HG02885 (cell line): ENCODE measurements around the gene TNRC6B.
"Not testable (repeated sequence)": the region's sequence is repeated elsewhere in the genome, so short reads cannot be mapped to it uniquely, and the experiment has no call there.

Experiments
- ATAC-seq: cut with Tn5 transposase; IDR thresholded peaks from one replicate; pipeline ENCODE4 v1.9.1; 2021; ENCODE audit warnings: mild to moderate bottlenecking; ENCODE audit not compliant: unreplicated experiment, poor library complexity

Gene TNRC6B

DNA sequence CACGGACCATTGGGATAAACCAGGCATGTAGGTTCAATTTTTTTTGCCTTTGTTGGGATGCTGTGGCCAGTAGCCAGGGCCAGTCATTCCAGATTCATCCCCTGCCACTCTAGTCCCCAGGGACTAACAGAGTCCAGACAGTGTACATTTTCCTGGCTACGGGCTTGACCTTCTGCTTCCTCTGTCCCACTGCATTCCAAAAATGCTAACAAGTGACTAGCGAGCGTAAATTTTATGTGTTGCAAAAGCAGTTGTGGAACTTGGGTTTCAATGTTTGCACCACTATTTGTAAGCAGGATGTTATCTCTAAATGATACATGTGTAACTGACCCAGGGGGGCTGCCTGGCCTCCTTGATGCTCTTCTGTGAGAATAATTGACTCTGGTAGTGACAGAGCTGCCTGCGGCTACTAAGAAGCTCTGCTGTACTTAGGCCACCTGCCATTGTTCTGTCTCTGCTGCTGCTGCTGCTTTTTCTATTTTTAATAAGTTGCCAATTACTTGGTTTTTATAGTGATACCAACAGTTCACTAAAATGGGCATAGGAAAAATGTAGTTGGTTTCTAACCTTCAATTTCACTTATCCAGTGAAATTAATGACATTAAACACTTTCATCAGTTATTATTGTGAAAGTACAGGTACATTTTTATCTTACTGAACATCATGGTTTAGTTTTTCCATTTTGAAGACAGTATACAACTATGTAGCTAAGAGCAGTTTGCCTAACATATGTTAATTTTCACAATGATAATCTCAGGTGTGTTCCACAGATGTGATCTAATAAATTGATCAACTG lies 26.8 kb downstream of the TNRC6B start:
- no peak for ATAC-seq

DNA sequence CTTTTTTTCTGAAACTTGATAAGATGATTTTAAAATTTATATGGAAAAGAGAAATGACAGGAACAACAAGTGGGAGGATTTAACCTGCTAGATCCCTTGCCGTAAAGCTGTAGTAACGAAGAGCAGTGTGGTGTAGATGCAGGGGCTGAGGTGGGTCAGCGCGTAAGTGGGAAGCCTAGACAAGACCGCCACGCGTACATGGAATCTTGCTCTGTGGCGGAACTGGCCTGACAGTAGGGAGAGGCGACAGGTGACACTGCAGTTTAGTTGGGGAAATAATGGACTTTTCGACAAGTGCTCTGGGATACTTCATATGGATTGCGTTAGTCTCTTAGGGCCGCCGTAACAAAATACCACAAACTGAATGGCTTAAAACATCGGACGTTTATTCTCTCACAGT lies 28.8 kb downstream of the TNRC6B start:
- ATAC-seq, result no peak

DNA sequence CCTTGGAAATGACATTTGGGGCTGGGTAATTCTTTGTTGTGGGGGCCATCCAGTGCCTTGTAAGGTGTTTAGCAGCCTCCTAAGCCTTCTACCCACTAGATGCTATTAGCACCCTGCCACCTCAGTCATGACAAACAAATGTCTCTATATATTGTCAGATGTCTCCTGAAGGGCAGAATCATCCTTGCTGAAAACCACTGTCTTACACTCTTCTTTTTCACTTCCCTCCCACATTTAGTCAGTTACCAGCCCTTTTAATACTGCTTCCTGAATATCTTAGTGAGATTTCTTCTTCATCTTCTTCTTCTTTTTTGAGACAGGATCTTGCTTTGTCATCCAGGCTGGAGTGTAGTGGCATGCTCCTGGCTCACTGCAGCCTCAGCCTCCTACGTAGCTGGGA lies 33.1 kb downstream of the TNRC6B start:
- ATAC-seq, result peak; percentile 55

DNA sequence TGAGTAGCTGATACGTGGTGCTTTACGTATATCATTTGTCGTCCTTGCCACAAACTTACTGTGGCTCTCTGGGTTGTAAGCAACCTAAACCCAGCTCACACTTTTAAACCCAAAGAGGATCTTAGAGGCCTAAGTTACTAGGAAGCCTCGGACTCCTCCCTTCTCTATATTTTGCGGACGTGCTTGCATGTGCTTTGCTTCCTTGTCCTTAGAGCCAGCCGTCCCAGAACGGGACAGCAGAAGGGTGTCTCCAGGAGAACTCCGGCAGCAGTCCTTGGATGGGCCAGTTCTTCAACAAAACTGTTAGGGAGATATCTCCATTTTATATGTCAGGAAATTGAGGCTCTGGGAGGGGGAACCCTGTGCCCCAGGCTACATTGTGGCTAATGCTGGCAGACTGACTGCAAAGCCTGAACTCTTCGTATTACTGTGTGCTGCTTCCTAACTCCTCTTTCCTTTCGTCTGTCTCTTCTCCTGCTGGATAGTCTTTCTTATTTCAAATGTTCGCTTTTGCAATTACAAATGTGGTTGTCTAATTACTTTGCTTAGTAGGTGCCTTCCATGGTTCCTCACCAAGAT lies 33.8 kb downstream of the TNRC6B start:
- no peak for ATAC-seq

DNA sequence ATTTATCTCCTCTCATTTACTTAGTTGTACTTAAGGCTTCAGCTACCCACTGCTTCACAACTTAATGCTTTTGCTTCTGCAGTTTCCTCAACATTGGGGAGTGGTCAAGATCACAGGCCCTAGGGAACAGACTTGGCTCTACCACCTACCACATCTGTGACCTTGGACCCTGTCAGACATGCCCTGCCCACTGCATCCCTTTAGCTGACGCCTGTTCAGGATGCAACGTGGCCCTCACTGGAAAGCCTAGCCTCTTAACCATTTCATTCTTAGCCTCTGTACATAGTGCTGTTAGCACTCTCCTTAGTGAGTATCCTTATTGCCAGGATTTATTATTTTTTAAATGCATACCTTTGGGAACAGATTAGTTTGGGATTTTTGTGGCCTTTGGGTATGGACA lies 34.4 kb downstream of the TNRC6B start:
- ATAC-seq, result no peak

DNA sequence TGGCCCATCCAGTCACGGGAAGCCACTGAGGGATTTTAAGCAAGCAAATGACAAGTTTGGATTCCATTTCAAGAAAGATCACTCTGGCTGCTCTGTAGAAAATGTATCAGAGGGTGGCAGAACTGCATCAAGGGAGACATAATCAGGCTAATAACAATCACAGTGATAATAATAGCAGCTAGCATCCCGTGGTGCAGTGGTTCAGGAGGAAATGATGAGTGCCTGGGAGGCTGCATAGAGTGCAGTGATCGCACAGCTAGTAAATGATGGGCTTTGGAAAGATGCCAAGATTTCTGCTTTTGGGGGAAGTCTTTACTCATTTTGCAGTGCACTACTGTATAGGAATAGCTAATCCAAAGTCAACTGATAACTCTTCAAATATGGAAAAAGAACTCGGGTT lies 35.8 kb downstream of the TNRC6B start:
- ATAC-seq, result no peak

DNA sequence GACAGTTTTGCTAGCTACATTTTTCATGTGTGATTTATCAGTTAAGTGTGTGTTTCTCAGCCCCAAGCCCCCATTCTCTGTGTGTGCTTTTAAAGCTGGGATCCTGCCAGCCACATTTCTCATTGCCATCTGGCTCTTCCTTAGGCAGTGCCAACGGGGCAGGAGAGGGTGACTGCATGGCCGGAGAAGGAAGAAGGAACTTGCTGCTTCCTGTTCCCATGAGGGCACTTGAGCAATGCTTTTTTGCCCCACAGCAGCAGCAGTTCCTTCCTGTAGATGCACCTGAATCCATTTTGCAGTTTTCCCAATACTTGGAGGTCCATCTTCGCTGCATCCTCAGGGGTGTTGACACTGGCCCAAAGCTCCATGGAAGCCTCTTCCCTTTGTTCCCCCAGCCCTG lies 37.5 kb downstream of the TNRC6B start:
- no peak for ATAC-seq

DNA sequence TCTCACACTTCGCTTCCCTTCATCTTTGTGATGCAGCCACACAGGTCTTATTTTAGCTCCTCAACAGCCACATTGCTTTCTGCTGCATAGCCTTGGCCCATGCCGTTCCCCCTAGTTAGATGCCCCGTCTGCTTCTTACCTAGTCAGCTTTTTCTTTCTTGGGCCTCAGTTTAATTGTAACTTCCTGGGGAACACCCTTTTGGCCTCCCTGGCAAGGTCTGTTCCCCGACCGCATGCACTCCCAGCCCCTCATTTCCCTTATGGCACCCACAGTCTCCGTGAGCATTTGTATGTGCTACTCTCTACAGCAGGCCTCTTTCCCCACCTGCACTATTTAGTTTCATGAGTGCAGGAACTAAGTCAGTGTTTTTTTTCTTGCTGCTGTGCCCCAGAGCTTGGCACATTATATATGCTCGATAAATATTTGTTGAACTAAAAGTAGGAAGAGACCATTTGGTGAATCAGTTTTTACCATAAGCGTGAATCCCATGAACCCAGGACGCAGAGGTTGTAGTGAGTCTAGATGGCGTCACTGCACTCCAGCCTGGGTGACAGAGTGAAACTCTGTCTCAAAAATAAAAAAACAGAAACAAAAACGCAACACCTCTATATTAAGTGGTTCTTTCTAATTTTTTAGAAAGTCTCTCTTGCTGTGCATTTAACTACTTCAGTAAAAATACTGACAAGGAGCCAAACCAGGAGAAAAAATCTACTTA lies 38.5 kb downstream of the TNRC6B start:
- ATAC-seq, result peak; percentile 44

DNA sequence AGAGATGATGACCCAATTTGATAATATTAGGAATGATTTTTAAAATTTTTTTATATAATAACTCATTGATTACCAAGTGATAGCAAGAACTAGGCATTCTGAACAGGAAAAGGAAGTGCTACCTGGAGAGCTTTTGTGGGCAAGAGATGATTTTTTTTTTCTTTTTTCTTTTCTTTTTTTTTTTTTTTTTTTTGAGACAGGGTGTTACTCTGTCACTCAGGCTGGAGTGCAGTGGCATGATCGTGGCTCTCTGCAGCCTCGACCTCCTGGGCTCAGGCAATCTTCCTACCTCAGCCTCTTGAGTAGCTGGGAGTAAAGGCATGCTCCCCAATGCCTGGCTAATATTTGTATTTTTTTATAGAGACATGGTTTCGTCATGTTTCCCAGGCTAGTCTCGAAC lies 40.4 kb downstream of the TNRC6B start:
- no peak for ATAC-seq

DNA sequence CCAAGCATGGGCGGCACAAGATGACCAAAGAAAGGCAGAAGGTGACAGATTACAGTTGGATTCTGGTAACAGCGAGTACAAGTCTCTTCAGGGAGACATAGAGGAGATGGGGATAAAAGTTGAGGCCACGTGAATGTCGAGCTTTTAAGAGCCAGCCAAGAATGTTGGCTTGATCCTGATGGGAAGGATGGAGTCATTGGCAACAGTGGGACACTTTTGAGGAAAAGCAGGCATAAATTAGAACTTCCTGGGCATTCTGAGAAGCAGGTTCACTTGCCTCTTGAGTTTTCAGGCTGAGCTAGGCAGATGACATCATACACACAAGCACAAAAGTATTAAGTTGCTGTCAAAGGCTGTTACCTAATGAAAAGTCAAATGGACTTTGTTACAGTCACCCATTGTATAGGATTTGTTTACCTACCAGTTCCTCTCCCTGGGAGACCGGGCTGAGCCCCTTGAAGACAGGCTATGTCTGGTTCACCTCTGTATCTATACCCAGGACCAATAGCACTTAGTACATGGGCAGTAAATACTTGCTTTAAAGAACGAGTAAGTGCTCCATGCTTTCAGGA lies 41.1 kb downstream of the TNRC6B start:
- no peak for ATAC-seq

DNA sequence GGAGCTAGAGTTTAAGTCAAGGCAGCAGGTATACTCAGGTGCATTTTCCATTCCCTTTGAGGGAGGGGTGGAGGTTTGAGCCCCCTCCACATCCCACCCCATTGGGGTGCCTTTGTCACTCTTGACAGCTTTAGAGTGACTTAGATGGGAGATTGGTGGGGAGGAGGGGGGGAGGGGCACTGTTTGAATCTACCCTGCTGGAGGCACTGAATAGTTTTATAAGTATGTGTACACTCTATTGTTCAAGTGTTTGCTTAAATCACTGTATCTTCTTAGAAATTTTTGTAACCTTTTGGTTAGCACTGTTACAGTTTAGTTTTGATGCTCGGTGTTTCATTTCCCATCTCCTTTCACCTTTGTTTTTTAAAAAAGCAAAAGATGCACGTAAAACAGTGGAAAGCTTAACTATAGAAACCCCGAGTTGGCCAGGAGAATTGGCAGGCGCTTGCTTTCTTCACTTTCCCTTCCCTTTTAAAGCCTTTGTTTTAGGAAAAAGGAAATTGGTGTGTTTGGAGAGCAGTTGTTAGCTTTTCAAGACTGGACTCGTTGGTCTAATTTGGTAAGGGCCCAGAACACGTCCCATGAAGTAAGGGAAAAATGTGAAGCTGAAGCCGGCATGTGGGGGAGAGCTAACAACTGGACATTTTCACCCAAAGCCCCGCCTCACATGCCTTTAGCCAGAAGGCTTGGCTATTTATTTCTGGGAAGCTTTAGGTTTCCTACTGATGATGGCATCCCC lies 42.8 kb downstream of the TNRC6B start:
- no peak for ATAC-seq

DNA sequence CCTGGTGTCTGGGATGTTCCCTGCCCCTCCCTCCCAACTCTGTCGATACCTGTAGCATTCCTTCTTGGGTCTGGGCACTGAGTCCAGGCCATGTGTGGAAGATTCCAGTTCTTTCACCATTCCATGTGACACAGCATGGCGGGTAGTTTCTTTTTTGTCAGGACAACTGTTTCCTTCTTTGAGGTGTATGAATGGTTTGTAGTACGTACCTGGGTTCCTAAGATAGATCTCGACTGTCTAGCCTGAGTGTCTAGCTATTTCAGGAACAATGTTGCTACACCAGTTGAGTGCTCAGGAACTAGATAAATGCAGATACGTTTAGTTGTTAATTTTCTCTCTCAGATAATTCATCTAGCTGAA lies 43.3 kb downstream of the TNRC6B start:
- ATAC-seq, result no peak

DNA sequence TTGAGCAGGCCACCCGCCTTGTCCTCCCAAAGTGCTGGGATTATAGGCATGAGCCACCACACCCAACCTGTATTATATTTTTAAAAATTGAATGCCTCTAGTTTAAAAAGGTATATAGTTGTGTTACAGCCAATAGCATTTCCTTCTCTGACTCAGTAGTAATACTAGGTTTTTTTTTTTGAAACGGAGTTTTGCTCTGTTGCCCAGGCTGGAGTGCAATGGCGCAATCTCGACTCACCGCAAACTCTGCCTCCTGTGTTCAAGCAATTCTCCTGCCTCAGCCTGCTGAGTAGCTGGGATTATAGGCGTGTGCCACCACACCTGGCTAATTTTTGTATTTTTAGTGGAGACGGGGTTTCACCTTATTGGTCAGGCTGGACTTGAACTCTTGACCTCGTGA lies 45.3 kb downstream of the TNRC6B start:
- not testable (repeated sequence) for ATAC-seq

DNA sequence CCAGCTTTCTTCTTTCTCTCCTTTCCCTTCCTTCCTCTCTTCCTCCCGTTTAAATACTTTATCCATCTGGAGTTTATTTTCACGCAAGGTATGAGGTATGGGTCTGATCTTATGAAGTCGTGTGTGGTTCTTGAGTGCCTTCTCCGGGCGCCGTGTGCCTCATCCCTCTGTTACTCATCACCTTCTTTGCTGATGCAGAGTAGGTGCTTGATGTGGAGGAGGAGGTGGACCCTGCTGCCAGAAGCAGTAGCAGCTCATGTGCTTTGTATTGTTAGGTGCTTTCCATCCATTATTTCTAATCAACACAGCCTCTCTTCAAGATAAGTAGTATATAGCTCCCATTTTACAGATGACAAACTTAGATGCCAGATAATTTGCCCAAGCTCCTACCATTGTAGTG lies 47.0 kb downstream of the TNRC6B start:
- no peak for ATAC-seq

DNA sequence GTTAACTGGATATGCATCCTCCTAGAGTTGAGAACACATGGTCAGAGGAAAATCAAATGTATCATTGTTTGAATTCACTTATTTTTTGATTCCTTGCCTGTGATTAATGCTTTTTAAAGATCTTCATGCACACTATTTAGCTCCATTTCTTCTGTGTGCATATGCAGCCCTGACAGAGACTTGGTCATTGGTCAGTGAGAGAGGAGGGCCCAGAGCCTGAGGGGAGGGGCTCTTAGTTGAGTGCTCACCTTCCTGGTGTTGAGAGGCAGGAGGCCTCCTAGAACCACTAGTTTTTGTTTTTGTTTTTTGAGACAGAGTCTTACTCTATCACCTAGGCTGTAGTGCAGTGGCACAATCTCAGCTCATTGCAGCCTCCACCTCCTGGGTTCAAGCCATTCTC lies 48.9 kb downstream of the TNRC6B start:
- ATAC-seq, result no peak

DNA sequence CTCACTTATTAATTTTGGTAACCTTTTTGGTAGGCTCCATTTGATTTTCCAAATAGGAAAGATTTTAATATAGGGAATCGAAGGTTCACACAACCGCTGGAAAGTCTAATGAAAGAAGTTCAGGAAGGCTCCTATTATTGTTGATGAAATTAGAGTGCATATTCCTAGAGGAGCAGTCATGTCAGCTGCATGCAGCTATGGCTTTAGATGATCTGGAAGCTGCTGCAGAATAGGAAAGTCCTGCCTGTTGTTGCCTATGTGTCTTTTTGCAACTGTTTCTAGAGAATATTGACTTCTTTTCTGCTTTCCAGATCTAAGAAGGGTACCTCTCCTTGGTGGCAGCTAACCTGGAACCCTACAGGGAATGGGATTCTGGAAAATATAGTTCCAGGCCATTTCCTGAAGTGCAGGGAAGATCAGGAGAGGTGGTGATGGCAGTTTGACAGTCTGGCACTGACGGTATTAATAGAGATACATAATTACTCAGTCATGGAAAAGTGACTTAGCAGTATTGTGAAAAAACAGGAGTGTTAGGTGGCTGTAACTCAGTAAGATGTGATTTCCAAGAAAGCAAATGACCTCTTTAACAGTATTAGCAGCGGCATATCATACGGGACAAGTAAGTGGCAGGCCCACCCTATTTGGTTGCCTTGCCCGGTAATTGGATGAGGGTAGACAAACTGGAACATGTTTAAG lies 54.0 kb downstream of the TNRC6B start:
- ATAC-seq, result no peak

DNA sequence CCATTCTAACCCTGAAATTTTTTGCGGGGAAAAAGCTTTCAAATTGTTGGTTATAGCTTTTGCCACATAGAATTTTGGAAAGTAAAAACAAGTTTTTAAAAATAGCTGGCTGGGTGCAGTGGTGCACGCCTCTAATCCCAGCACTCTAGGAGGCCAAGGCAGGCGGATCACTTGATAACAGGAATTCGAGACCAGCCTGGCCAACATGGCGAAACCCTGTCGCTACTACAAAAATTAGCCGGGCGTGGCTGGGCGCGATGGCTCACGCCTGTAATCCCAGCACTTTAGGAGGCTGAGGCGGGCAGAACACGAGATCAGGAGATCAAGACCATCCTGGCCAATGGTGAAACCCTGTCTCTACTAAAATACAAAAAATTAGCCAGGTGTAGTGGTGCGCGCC lies 54.9 kb downstream of the TNRC6B start:
- no peak for ATAC-seq

DNA sequence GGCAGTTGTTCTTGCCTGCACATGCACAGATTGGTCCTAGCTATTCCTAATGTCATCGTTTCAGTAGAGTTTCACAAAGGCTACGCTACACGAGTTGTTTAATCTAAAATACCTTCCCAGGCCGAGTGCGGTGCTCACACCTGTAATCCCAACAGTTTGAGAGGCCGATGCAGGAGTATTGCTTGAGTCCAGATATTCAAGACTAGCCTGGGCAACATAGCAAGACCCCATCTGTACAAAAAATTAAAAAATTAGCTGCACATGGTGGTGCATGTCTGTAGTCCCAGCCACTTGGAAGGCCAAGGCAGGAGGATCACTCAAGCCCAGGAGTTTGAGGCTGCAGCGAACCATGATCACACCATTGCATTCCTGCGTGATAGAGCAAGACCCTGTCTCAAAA lies 56.2 kb downstream of the TNRC6B start:
- ATAC-seq, result no peak

DNA sequence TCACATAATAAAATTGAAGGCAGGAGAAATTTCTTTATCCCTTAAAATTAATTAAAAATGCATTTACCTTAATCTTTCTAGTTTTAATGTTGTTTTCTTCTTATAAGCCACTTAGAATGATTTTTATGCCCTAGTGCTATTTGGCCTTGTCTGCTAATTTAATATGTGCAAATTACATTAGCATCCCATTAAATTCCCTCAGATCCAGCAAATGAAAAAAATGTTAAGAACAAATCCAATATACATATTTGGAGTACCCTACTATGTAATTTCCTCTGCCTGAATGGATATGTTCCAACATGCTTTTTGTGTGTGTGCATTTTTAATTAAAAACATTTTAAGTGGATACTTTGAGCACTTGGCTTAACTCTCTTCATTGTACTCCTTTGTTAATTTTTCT lies 56.9 kb downstream of the TNRC6B start:
- ATAC-seq, result no peak

DNA sequence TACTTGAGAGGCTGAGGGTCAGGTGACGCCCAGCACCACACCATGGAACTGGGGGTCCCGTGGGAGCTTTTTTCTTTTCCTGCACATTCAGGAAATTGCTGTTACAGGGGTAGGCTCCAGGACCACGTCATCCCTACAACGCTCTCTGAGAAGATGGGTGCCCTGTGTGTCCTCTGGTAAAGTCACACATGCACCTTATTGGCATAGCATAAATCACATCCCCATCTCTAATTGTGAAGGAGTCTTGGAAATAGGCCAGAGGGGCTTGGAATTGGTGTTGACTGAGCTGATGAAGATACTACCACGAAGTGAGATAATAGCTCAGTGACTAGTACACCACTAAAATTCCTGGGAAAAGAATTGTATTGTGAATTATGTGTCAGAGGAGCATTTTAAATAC lies 57.6 kb downstream of the TNRC6B start:
- no peak for ATAC-seq
